HEK293 (cell line): ENCODE results near the gene GMPPB.

Experiments used
- BCL11A ChIP-seq: fragments of 450-650 bp; formaldehyde crosslinking; IDR thresholded peaks from 2 replicates; pipeline ENCODE4 v1.5.1; 2016; ENCODE audit warnings: low read depth, missing biosample characterization, missing genetic modification characterization
- CTCF ChIP-seq: fragments of 450-650 bp; formaldehyde crosslinking; IDR thresholded peaks from 2 replicates; pipeline ENCODE4 v1.5.1; 2016; ENCODE audit warnings: missing biosample characterization, missing genetic modification characterization
- KLF17 ChIP-seq: fragments of 450-650 bp; formaldehyde crosslinking; IDR thresholded peaks from 2 replicates; pipeline ENCODE4 v1.5.1; 2016; ENCODE audit warnings: missing biosample characterization, missing genetic modification characterization
- KLF8 ChIP-seq: fragments of 450-650 bp; formaldehyde crosslinking; IDR thresholded peaks from 2 replicates; pipeline ENCODE4 v1.5.1; 2016; ENCODE audit warnings: missing biosample characterization, missing genetic modification characterization
- OSR2 ChIP-seq: fragments of 450-650 bp; formaldehyde crosslinking; IDR thresholded peaks from 2 replicates; pipeline ENCODE4 v1.5.1; 2016; ENCODE audit warnings: missing biosample characterization, missing genetic modification characterization
- PATZ1 ChIP-seq: fragments of 450-650 bp; formaldehyde crosslinking; IDR thresholded peaks from 2 replicates; pipeline ENCODE4 v1.5.1; 2016; ENCODE audit warnings: missing biosample characterization, missing genetic modification characterization
- ZBTB20 ChIP-seq: fragments of 450-650 bp; formaldehyde crosslinking; IDR thresholded peaks from 2 replicates; pipeline ENCODE4 v1.5.1; 2016; ENCODE audit warnings: missing biosample characterization, missing genetic modification characterization
- ZBTB48 ChIP-seq: fragments of 450-650 bp; formaldehyde crosslinking; IDR thresholded peaks from 2 replicates; pipeline ENCODE4 v1.5.1; 2016; ENCODE audit warnings: missing biosample characterization, missing genetic modification characterization
- ZBTB8A ChIP-seq: fragments of 450-650 bp; formaldehyde crosslinking; IDR thresholded peaks from 2 replicates; pipeline ENCODE4 v1.5.1; 2016; ENCODE audit warnings: missing biosample characterization, missing genetic modification characterization
- ZNF221 ChIP-seq: fragments of 450-650 bp; formaldehyde crosslinking; IDR thresholded peaks from 2 replicates; pipeline ENCODE4 v1.5.1; 2017; ENCODE audit warnings: missing biosample characterization, missing genetic modification characterization, borderline replicate concordance
- ZNF302 ChIP-seq: fragments of 450-650 bp; formaldehyde crosslinking; IDR thresholded peaks from 2 replicates; pipeline ENCODE4 v1.5.1; 2016; ENCODE audit warnings: missing biosample characterization, missing genetic modification characterization, low read depth
- ZNF335 ChIP-seq: fragments of 450-650 bp; formaldehyde crosslinking; conservative IDR thresholded peaks from 2 replicates; pipeline ENCODE4 v1.5.1; 2016; ENCODE audit warnings: missing biosample characterization, missing genetic modification characterization
- ZNF391 ChIP-seq: fragments of 450-650 bp; formaldehyde crosslinking; IDR thresholded peaks from 2 replicates; pipeline ENCODE4 v1.5.1; 2016; ENCODE audit warnings: low read depth, missing biosample characterization, missing genetic modification characterization, borderline replicate concordance
- ZNF449 ChIP-seq: fragments of 450-650 bp; formaldehyde crosslinking; IDR thresholded peaks from 2 replicates; pipeline ENCODE4 v1.5.1; 2017; ENCODE audit warnings: missing biosample characterization, mild to moderate bottlenecking, missing genetic modification characterization, moderate library complexity
- ZNF501 ChIP-seq: fragments of 450-650 bp; formaldehyde crosslinking; IDR thresholded peaks from 2 replicates; pipeline ENCODE4 v1.5.1; 2016; ENCODE audit warnings: missing biosample characterization, missing genetic modification characterization
- ZNF660 ChIP-seq: fragments of 450-650 bp; IDR thresholded peaks from 2 replicates; pipeline ENCODE4 v1.5.1; 2018; ENCODE audit warnings: missing biosample characterization, mild to moderate bottlenecking, missing genetic modification characterization
- ZNF785 ChIP-seq: fragments of 450-650 bp; formaldehyde crosslinking; IDR thresholded peaks from 2 replicates; pipeline ENCODE4 v1.5.1; 2016; ENCODE audit warnings: missing biosample characterization, missing genetic modification characterization
- ZNF843 ChIP-seq: fragments of 450-650 bp; formaldehyde crosslinking; IDR thresholded peaks from 2 replicates; pipeline ENCODE4 v1.5.1; 2016; ENCODE audit warnings: missing biosample characterization, missing genetic modification characterization
- TF ChIP-seq, protein P1 (sequence below): fragments of 450-650 bp; formaldehyde crosslinking; conservative IDR thresholded peaks from 2 replicates; pipeline ENCODE4 v1.5.1; 2016; ENCODE audit warnings: low read depth, missing biosample characterization, missing genetic modification characterization
- TF ChIP-seq, protein P2 (sequence below): fragments of 450-650 bp; formaldehyde crosslinking; conservative IDR thresholded peaks from 2 replicates; pipeline ENCODE4 v1.5.1; 2016; ENCODE audit warnings: low read depth, missing biosample characterization, missing genetic modification characterization
- TF ChIP-seq, protein P3 (sequence below): fragments of 450-650 bp; formaldehyde crosslinking; optimal IDR thresholded peaks from 2 replicates; pipeline ENCODE3; 2016; ENCODE audit warnings: missing biosample characterization, mild to moderate bottlenecking, missing genetic modification characterization

GMPPB gene

GRCh38 chr3:49689046-49689907, 34.5 kb downstream of the GMPPB start, which contains the start of the genes MST1 and RNF123 (continued):
- peak; percentile 88 for TF ChIP-seq ZNF449 (tag by site-specific recombination)
- TF ChIP-seq, protein P1, sequence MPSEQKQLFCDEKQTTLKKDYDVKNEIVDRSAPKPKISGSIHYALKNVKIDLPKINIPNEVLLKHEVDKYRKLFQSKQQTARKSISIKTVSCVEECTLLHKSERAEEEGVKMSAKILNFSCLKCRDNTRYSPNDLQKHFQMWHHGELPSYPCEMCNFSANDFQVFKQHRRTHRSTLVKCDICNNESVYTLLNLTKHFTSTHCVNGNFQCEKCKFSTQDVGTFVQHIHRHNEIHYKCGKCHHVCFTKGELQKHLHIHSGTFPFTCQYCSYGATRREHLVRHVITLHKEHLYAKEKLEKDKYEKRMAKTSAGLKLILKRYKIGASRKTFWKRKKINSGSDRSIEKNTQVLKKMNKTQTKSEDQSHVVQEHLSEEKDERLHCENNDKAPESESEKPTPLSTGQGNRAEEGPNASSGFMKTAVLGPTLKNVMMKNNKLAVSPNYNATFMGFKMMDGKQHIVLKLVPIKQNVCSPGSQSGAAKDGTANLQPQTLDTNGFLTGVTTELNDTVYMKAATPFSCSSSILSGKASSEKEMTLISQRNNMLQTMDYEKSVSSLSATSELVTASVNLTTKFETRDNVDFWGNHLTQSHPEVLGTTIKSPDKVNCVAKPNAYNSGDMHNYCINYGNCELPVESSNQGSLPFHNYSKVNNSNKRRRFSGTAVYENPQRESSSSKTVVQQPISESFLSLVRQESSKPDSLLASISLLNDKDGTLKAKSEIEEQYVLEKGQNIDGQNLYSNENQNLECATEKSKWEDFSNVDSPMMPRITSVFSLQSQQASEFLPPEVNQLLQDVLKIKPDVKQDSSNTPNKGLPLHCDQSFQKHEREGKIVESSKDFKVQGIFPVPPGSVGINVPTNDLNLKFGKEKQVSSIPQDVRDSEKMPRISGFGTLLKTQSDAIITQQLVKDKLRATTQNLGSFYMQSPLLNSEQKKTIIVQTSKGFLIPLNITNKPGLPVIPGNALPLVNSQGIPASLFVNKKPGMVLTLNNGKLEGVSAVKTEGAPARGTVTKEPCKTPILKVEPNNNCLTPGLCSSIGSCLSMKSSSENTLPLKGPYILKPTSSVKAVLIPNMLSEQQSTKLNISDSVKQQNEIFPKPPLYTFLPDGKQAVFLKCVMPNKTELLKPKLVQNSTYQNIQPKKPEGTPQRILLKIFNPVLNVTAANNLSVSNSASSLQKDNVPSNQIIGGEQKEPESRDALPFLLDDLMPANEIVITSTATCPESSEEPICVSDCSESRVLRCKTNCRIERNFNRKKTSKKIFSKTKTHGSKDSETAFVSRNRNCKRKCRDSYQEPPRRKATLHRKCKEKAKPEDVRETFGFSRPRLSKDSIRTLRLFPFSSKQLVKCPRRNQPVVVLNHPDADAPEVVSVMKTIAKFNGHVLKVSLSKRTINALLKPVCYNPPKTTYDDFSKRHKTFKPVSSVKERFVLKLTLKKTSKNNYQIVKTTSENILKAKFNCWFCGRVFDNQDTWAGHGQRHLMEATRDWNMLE = peak; percentile 29; the same call in 1 of the 2 replicates
- no peak for TF ChIP-seq OSR2 (tag by site-specific recombination)
- TF ChIP-seq ZBTB20 (tag by site-specific recombination) = peak; percentile 67; the same call in 1 of the 2 replicates
- TF ChIP-seq ZBTB48 (tag by site-specific recombination) = 0 out of 2 replicates have a peak, but pooled peaks have one; percentile 43
- TF ChIP-seq ZNF335 (tag by site-specific recombination) = peak; percentile 81
- peak; percentile 45; the same call in 1 of the 2 replicates for TF ChIP-seq ZNF660 (tag by site-specific recombination)
- TF ChIP-seq ZNF391 (tag by site-specific recombination) = 0 out of 2 replicates have a peak, but pooled peaks have one; percentile 32
- TF ChIP-seq ZNF221 (tag by site-specific recombination) = no peak
- TF ChIP-seq ZNF302 = no peak
- peak; percentile 50 for TF ChIP-seq CTCF (tag by site-specific recombination)
- peak; percentile 46; the same call in 1 of the 2 replicates for TF ChIP-seq PATZ1 (tag by site-specific recombination)
- TF ChIP-seq ZNF501 = peak; percentile 64; the same call in 1 of the 2 replicates
- TF ChIP-seq, protein P2, sequence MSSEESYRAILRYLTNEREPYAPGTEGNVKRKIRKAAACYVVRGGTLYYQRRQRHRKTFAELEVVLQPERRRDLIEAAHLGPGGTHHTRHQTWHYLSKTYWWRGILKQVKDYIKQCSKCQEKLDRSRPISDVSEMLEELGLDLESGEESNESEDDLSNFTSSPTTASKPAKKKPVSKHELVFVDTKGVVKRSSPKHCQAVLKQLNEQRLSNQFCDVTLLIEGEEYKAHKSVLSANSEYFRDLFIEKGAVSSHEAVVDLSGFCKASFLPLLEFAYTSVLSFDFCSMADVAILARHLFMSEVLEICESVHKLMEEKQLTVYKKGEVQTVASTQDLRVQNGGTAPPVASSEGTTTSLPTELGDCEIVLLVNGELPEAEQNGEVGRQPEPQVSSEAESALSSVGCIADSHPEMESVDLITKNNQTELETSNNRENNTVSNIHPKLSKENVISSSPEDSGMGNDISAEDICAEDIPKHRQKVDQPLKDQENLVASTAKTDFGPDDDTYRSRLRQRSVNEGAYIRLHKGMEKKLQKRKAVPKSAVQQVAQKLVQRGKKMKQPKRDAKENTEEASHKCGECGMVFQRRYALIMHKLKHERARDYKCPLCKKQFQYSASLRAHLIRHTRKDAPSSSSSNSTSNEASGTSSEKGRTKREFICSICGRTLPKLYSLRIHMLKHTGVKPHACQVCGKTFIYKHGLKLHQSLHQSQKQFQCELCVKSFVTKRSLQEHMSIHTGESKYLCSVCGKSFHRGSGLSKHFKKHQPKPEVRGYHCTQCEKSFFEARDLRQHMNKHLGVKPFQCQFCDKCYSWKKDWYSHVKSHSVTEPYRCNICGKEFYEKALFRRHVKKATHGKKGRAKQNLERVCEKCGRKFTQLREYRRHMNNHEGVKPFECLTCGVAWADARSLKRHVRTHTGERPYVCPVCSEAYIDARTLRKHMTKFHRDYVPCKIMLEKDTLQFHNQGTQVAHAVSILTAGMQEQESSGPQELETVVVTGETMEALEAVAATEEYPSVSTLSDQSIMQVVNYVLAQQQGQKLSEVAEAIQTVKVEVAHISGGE = peak; percentile 96
- TF ChIP-seq KLF8 (tag by site-specific recombination) = peak; percentile 51; the same call in 1 of the 2 replicates
- 0 out of 2 replicates have a peak, but pooled peaks have one; percentile 30 for TF ChIP-seq ZNF785 (tag by site-specific recombination)
- TF ChIP-seq KLF17 (tag by site-specific recombination) = 0 out of 2 replicates have a peak, but pooled peaks have one; percentile 55
- peak; percentile 31; the same call in 1 of the 2 replicates for TF ChIP-seq ZNF843
- peak; percentile 61 for TF ChIP-seq ZBTB8A (tag by site-specific recombination)
- TF ChIP-seq, protein P3, sequence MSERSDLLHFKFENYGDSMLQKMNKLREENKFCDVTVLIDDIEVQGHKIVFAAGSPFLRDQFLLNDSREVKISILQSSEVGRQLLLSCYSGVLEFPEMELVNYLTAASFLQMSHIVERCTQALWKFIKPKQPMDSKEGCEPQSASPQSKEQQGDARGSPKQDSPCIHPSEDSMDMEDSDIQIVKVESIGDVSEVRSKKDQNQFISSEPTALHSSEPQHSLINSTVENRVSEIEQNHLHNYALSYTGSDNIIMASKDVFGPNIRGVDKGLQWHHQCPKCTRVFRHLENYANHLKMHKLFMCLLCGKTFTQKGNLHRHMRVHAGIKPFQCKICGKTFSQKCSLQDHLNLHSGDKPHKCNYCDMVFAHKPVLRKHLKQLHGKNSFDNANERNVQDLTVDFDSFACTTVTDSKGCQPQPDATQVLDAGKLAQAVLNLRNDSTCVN (tag by site-specific recombination) = peak; percentile 96
- no peak for TF ChIP-seq BCL11A (tag by site-specific recombination)
- TF ChIP-seq, all 188 proteins: peak for 32
